ENCODE measurements around the gene MEIOB.
"Not testable (repeated sequence)": the region's sequence is repeated elsewhere in the genome, so short reads cannot be mapped to it uniquely, and the experiment has no call there.

Gene MEIOB

GRCh38 chr16:1810106-1810505 lies 61.9 kb downstream of the MEIOB start:
- no peak overlapping the region for H3K27ac ChIP-seq (ENCODE audit: low read length)
- WGBS (ENCODE audit: insufficient coverage, insufficient read length), result no CpG with 5 or more reads among the region's 16 CpGs
- no peaks in the 10 kb centered on the region for H3K9me3 ChIP-seq (ENCODE audit: control insufficient read depth, insufficient read depth, low read length)
- H3K36me3 ChIP-seq (ENCODE audit: control insufficient read depth, insufficient read depth, low read length), result no peaks in the 10 kb centered on the region
- H3K27me3 ChIP-seq (ENCODE audit: control insufficient read depth, insufficient read depth, low read length), result no peaks in the 10 kb centered on the region
- no peaks in the 10 kb centered on the region for H3K4me1 ChIP-seq (ENCODE audit: control insufficient read depth, insufficient read depth, low read length)
- no peak for DNase-seq (ENCODE audit: low read depth, low spot score)
- H3K4me3 ChIP-seq (ENCODE audit: low read length), result no peak overlapping the region

GRCh38 chr16:1809281-1809801 lies 62.6 kb downstream of the MEIOB start:
- Histone ChIP-seq H3K4me3 (ENCODE audit: low read length) (no peak overlapping the region), H3K27ac (ENCODE audit: low read length) (no peak overlapping the region), H3K9me3 (ENCODE audit: control insufficient read depth, insufficient read depth, low read length) (no peaks in the 10 kb centered on the region; the same call in 1 of the 2 replicates), H3K4me1 (ENCODE audit: control insufficient read depth, insufficient read depth, low read length) (no peaks in the 10 kb centered on the region), H3K36me3 (ENCODE audit: control insufficient read depth, insufficient read depth, low read length) (no peaks in the 10 kb centered on the region), H3K27me3 (ENCODE audit: control insufficient read depth, insufficient read depth, low read length) (no peaks in the 10 kb centered on the region)
- no peak for DNase-seq (ENCODE audit: low read depth, low spot score)
- whole genome bisulfite sequencing (ENCODE audit: insufficient coverage, insufficient read length), result no CpG with 5 or more reads among the region's 28 CpGs

DNA sequence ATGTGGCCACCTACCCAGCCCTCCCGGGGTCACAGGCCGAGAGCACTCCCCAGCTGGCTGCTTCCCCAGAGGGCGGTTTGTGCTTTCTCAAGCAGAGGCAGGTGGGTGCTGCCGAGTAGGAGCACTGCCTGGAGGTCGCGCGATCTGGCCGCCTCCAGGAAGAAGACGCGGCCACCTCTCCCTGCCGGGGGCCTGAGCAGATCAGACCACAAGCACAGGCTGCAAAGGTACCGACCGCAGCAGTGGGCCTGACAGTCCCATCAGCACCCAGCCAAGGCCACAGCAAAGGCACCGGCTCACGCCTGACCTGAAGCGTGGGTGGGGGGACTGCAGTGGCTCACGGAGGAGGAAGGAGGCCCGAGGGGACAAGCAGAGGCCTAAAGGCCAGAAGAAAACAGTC lies 63.3 kb downstream of the MEIOB start:
- no peak for DNase-seq (ENCODE audit: low read depth, low spot score)
- no peak overlapping the region for H3K4me3 ChIP-seq (ENCODE audit: low read length)
- H3K27me3 ChIP-seq (ENCODE audit: control insufficient read depth, insufficient read depth, low read length), result no peaks in the 10 kb centered on the region
- WGBS (ENCODE audit: insufficient coverage, insufficient read length), result no CpG with 5 or more reads among the region's 18 CpGs
- H3K27ac ChIP-seq (ENCODE audit: low read length), result no peak overlapping the region
- H3K36me3 ChIP-seq (ENCODE audit: control insufficient read depth, insufficient read depth, low read length), result no peaks in the 10 kb centered on the region
- H3K4me1 ChIP-seq (ENCODE audit: control insufficient read depth, insufficient read depth, low read length), result no peaks in the 10 kb centered on the region
- H3K9me3 ChIP-seq (ENCODE audit: control insufficient read depth, insufficient read depth, low read length), result no peaks in the 10 kb centered on the region; the same call in 1 of the 2 replicates

GRCh38 chr16:1807626-1808025 lies 64.3 kb downstream of the MEIOB start:
- Histone ChIP-seq H3K27me3 (ENCODE audit: control insufficient read depth, insufficient read depth, low read length) (no peaks in the 10 kb centered on the region), H3K4me1 (ENCODE audit: control insufficient read depth, insufficient read depth, low read length) (no peaks in the 10 kb centered on the region), H3K27ac (ENCODE audit: low read length) (no peak overlapping the region), H3K4me3 (ENCODE audit: low read length) (no peak overlapping the region), H3K36me3 (ENCODE audit: control insufficient read depth, insufficient read depth, low read length) (no peaks in the 10 kb centered on the region), H3K9me3 (ENCODE audit: control insufficient read depth, insufficient read depth, low read length) (no peaks in the 10 kb centered on the region; the same call in 1 of the 2 replicates)
- no peak for DNase-seq (ENCODE audit: low read depth, low spot score)
- no CpG with 5 or more reads among the region's 10 CpGs for WGBS (ENCODE audit: insufficient coverage, insufficient read length)

DNA sequence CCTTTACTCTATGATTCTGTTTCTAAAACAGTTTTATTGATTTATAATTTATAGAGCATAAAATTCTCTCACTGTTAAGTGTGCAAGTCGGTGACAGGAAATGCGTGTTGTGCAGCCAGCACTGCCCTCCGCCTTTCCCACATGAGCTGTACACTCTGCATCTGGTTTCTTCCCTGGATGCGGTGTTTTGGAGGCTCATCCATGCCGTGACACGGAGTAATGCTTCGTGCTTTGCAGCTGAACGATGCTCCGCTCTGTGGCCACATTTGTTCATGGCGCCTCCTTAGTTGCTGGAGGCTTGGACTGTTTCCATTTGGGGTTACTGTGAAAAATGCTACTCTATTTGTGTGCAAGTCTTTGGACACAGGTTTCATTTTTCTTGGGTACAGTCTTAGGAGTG lies 71.3 kb downstream of the MEIOB start:
- Histone ChIP-seq H3K27me3 (ENCODE audit: control insufficient read depth, insufficient read depth, low read length) (no peaks in the 10 kb centered on the region), H3K9me3 (ENCODE audit: control insufficient read depth, insufficient read depth, low read length) (peaks cover 3% of the 10 kb centered on the region), H3K36me3 (ENCODE audit: control insufficient read depth, insufficient read depth, low read length) (no peaks in the 10 kb centered on the region), H3K4me3 (ENCODE audit: low read length) (no peak overlapping the region), H3K4me1 (ENCODE audit: control insufficient read depth, insufficient read depth, low read length) (no peaks in the 10 kb centered on the region), H3K27ac (ENCODE audit: low read length) (no peak overlapping the region)
- no CpG with 5 or more reads among the region's 10 CpGs for WGBS (ENCODE audit: insufficient coverage, insufficient read length)
- no peak for DNase-seq (ENCODE audit: low read depth, low spot score)

- DNase-seq (ENCODE audit: low read depth, low spot score); H3K27ac ChIP-seq (ENCODE audit: low read length): not testable (repeated sequence)
- WGBS (ENCODE audit: insufficient coverage, insufficient read length), result no CpG with 5 or more reads among the region's 5 CpGs
These were observed 72.7 kb downstream of the MEIOB start for GRCh38 chr16:1799263-1799662.

GRCh38 chr16:1794908-1795666 lies 76.9 kb downstream of the MEIOB start:
- H3K4me1 ChIP-seq (ENCODE audit: control insufficient read depth, insufficient read depth, low read length), result no peaks in the 10 kb centered on the region; the same call in 1 of the 2 replicates
- DNase-seq (ENCODE audit: low read depth, low spot score), result no peak
- no peak overlapping the region; the same call in 1 of the 2 replicates for H3K4me3 ChIP-seq (ENCODE audit: low read length)
- H3K36me3 ChIP-seq (ENCODE audit: control insufficient read depth, insufficient read depth, low read length), result peaks cover 3% of the 10 kb centered on the region
- WGBS (ENCODE audit: insufficient coverage, insufficient read length), result no CpG with 5 or more reads among the region's 32 CpGs
- H3K27ac ChIP-seq (ENCODE audit: low read length), result no peak overlapping the region
- peaks cover 3% of the 10 kb centered on the region for H3K9me3 ChIP-seq (ENCODE audit: control insufficient read depth, insufficient read depth, low read length)
- H3K27me3 ChIP-seq (ENCODE audit: control insufficient read depth, insufficient read depth, low read length), result no peaks in the 10 kb centered on the region

More at GRCh38 chr16:1799263-1799662, 72.7 kb downstream of the MEIOB start:
- not testable (repeated sequence) for H3K4me3 ChIP-seq (ENCODE audit: low read length); H3K36me3 ChIP-seq (ENCODE audit: control insufficient read depth, insufficient read depth, low read length); H3K9me3 ChIP-seq (ENCODE audit: control insufficient read depth, insufficient read depth, low read length); H3K27me3 ChIP-seq (ENCODE audit: control insufficient read depth, insufficient read depth, low read length); H3K4me1 ChIP-seq (ENCODE audit: control insufficient read depth, insufficient read depth, low read length)

DNA sequence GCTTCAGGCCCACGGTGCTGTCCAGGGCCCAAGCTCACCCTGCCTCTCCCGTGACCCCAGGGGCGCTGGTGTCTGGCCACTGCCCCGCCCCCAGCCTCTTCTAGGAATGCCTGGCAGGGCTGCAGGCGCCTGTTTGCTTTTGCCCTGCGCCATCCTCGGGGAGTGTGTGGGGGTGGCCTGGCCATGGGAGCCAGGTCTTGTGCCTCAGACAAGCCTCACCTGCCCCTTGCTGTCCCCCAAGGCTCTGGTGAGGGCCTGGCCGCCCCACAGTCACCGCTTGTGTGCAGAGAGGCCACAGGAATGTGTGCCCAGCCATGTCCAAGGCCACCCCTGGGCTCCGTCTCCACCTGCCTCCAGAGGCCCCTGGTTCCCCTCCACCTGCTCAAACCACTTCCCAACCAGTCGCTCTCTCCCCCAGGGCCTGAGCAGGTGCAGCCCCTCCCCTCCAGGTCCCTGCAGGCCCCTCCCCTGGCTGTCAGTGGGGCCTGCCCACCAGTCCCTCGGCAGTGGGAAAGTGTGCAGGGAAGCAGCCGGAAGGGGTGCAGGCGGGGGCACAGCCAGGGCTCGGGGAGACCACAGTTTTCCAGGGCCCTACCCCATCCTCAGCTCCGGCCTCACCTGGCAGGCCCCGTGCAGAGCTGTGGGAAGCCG lies 77.6 kb downstream of the MEIOB start:
- H3K4me1 ChIP-seq (ENCODE audit: control insufficient read depth, insufficient read depth, low read length), result no peaks in the 10 kb centered on the region; the same call in 1 of the 2 replicates
- peaks cover 3% of the 10 kb centered on the region for H3K36me3 ChIP-seq (ENCODE audit: control insufficient read depth, insufficient read depth, low read length)
- no CpG with 5 or more reads among the region's 18 CpGs for WGBS (ENCODE audit: insufficient coverage, insufficient read length)
- peaks cover 3% of the 10 kb centered on the region for H3K9me3 ChIP-seq (ENCODE audit: control insufficient read depth, insufficient read depth, low read length)
- H3K27me3 ChIP-seq (ENCODE audit: control insufficient read depth, insufficient read depth, low read length), result no peaks in the 10 kb centered on the region
- no peak overlapping the region for H3K27ac ChIP-seq (ENCODE audit: low read length)
- no peak overlapping the region for H3K4me3 ChIP-seq (ENCODE audit: low read length)
- no peak for DNase-seq (ENCODE audit: low read depth, low spot score)

- WGBS (ENCODE audit: insufficient coverage, insufficient read length), result no CpG with 5 or more reads among the region's 28 CpGs
- Histone ChIP-seq H3K4me1 (ENCODE audit: control insufficient read depth, insufficient read depth, low read length) (no peaks in the 10 kb centered on the region; the same call in 1 of the 2 replicates), H3K27me3 (ENCODE audit: control insufficient read depth, insufficient read depth, low read length) (no peaks in the 10 kb centered on the region), H3K27ac (ENCODE audit: low read length) (no peak within 1 kb of the TSS), H3K4me3 (ENCODE audit: low read length) (no peak within 1 kb of the TSS), H3K9me3 (ENCODE audit: control insufficient read depth, insufficient read depth, low read length) (peaks cover 1% of the 10 kb centered on the region), H3K36me3 (ENCODE audit: control insufficient read depth, insufficient read depth, low read length) (peaks cover 7% of the 10 kb centered on the region)
- no peak for DNase-seq (ENCODE audit: low read depth, low spot score)
These were observed 78.3 kb downstream of the MEIOB start, which contains the start of gene IGFALS for GRCh38 chr16:1793578-1794220. IGFALS (minus strand) TSS chr16:1793705; CDS start chr16:1793652, 53 bp downstream.

- no CpG with 5 or more reads among the region's 33 CpGs for WGBS (ENCODE audit: insufficient coverage, insufficient read length)
- Histone ChIP-seq H3K4me3 (ENCODE audit: low read length) (no peak overlapping the region), H3K36me3 (ENCODE audit: control insufficient read depth, insufficient read depth, low read length) (peaks cover 14% of the 10 kb centered on the region), H3K9me3 (ENCODE audit: control insufficient read depth, insufficient read depth, low read length) (no peaks in the 10 kb centered on the region; the same call in 1 of the 2 replicates), H3K27ac (ENCODE audit: low read length) (no peak overlapping the region), H3K4me1 (ENCODE audit: control insufficient read depth, insufficient read depth, low read length) (no peaks in the 10 kb centered on the region; the same call in 1 of the 2 replicates), H3K27me3 (ENCODE audit: control insufficient read depth, insufficient read depth, low read length) (no peaks in the 10 kb centered on the region)
- DNase-seq (ENCODE audit: low read depth, low spot score), result no peak
These were observed 79.0 kb downstream of the MEIOB start for GRCh38 chr16:1792836-1793577.

All from iPS DF 6.9 (cell line).